ENCODE results near the gene SKIC2. TPM values are rescaled to one million over a fixed set of nuclear protein-coding genes. Genes with fewer than 3 reads are reported as not detected.
"Not testable (repeated sequence)": the region's sequence is repeated elsewhere in the genome, so short reads cannot be mapped to it uniquely, and the experiment has no call there.

Gene SKIC2
- total and polyA plus RNA-seq, 4 donors, result 26.7 to 188 (median 72.0) TPM

DNA sequence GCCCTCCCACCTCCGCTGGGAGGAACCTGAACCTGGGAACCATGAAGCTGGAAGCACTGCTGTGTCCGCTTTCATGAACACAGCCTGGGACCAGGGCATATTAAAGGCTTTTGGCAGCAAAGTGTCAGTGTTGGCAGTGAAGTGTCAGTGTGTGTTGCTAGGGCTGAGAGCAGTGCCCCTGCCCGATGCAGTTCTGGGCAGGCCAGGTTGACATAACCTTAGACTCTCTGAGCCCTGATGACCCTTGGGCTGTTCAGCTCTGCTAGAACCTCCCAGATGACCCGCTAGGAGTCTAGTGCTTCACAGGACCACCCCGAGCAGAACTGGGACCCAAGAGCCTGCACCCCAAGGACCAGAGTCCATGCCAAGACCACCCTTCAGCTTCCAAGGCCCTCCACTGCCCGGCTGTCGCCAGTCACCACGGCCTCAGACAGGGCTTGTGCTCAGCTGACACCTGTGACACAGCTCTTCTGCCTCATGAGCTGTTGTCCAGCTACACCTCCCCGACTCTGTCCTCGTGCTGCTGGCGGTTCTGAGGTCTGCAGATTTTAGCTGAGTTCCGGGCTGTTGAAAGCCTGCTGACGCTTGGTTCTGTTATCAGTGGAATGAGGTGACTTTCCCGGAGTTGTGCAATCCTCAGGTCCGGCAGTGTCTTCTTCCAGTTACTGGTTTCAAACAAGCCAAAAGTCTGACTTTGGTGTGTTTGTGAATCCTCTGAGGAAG, 43.7 kb downstream of the SKIC2 start:
- H3K27me3 ChIP-seq (ENCODE audit: control insufficient read depth in 1 of 2, insufficient read depth in 2 of 2, low read length in 1 of 2); H3K9me3 ChIP-seq (ENCODE audit: control insufficient read depth, low read length); H3K36me3 ChIP-seq (ENCODE audit: control insufficient read depth in 1 of 2, insufficient read depth in 2 of 2, low read length in 1 of 2); intact Hi-C loops (cut with DNase I); H3K4me3 ChIP-seq (ENCODE audit: low read length in 2 of 2); H3K4me1 ChIP-seq (ENCODE audit: control insufficient read depth in 1 of 2, insufficient read depth in 2 of 2, low read length in 2 of 2); DNase-seq; H3K27ac ChIP-seq (ENCODE audit: low read depth in 1 of 2, low read length in 2 of 2): not testable (repeated sequence)
- peak; percentile 9 for ATAC-seq (ENCODE audit: low FRiP score)
- WGBS, 2 donors, result no CpG with 5 or more reads among the region's 15 CpGs

GRCh38 chr6:32003301-32003700, 44.3 kb downstream of the SKIC2 start:
- H3K27me3 ChIP-seq (ENCODE audit: control insufficient read depth in 1 of 2, insufficient read depth in 2 of 2, low read length in 1 of 2); H3K4me1 ChIP-seq (ENCODE audit: control insufficient read depth in 1 of 2, insufficient read depth in 2 of 2, low read length in 2 of 2); DNase-seq; intact Hi-C loops (cut with DNase I); H3K9me3 ChIP-seq (ENCODE audit: control insufficient read depth, low read length); H3K4me3 ChIP-seq (ENCODE audit: low read length in 2 of 2); H3K27ac ChIP-seq (ENCODE audit: low read depth in 1 of 2, low read length in 2 of 2); H3K36me3 ChIP-seq (ENCODE audit: control insufficient read depth in 1 of 2, insufficient read depth in 2 of 2, low read length in 1 of 2); ATAC-seq (ENCODE audit: low FRiP score): not testable (repeated sequence)
- no CpG with 5 or more reads among the region's 7 CpGs for WGBS, 2 donors

DNA sequence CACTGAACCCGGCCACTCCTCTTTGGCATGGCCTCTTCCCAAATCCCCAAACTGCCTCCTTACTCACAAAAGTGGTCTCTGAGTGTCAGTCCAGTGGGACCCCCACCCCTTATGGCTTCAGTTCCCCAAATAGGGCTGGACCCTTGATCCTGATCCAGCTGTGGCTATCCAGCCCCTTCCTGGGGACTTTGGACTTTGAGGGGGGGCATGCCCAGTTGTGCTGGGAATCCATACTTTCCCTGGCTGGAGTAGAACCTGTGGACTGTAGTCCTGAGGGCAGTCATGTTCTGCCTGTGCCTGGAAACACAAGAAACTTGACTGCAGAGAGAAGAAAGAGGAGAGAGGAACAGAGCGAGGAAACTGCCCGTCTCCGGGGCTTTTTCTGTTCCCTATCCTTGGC, 45.4 kb downstream of the SKIC2 start:
- 78 to 92% methylated on average over 3 to 4 of the region's 4 CpGs for WGBS, 2 donors
- ATAC-seq (ENCODE audit: low FRiP score); DNase-seq; H3K9me3 ChIP-seq (ENCODE audit: control insufficient read depth, low read length); H3K36me3 ChIP-seq (ENCODE audit: control insufficient read depth in 1 of 2, insufficient read depth in 2 of 2, low read length in 1 of 2); H3K4me3 ChIP-seq (ENCODE audit: low read length in 2 of 2); H3K4me1 ChIP-seq (ENCODE audit: control insufficient read depth in 1 of 2, insufficient read depth in 2 of 2, low read length in 2 of 2); intact Hi-C loops (cut with DNase I); H3K27me3 ChIP-seq (ENCODE audit: control insufficient read depth in 1 of 2, insufficient read depth in 2 of 2, low read length in 1 of 2); H3K27ac ChIP-seq (ENCODE audit: low read depth in 1 of 2, low read length in 2 of 2): not testable (repeated sequence)

- H3K27me3 ChIP-seq (ENCODE audit: control insufficient read depth in 1 of 2, insufficient read depth in 2 of 2, low read length in 1 of 2); ATAC-seq (ENCODE audit: low FRiP score); H3K4me3 ChIP-seq (ENCODE audit: low read length in 2 of 2); H3K36me3 ChIP-seq (ENCODE audit: control insufficient read depth in 1 of 2, insufficient read depth in 2 of 2, low read length in 1 of 2); intact Hi-C loops (cut with DNase I); H3K9me3 ChIP-seq (ENCODE audit: control insufficient read depth, low read length); H3K4me1 ChIP-seq (ENCODE audit: control insufficient read depth in 1 of 2, insufficient read depth in 2 of 2, low read length in 2 of 2); H3K27ac ChIP-seq (ENCODE audit: low read depth in 1 of 2, low read length in 2 of 2): not testable (repeated sequence)
- WGBS, 2 donors, result 73 to 76% methylated on average over 9 of the region's 13 CpGs
- peak in 1 of 2 donors; percentile 18 for DNase-seq
Measured at GRCh38 chr6:32004864-32005537, 46.0 kb downstream of the SKIC2 start.

GRCh38 chr6:32005538-32005880, 46.5 kb downstream of the SKIC2 start:
- 62 to 78% methylated on average over 6 to 9 of the region's 9 CpGs for WGBS, 2 donors
- ATAC-seq (ENCODE audit: low FRiP score); H3K27me3 ChIP-seq (ENCODE audit: control insufficient read depth in 1 of 2, insufficient read depth in 2 of 2, low read length in 1 of 2); intact Hi-C loops (cut with DNase I); H3K4me3 ChIP-seq (ENCODE audit: low read length in 2 of 2); H3K27ac ChIP-seq (ENCODE audit: low read depth in 1 of 2, low read length in 2 of 2); H3K9me3 ChIP-seq (ENCODE audit: control insufficient read depth, low read length); H3K4me1 ChIP-seq (ENCODE audit: control insufficient read depth in 1 of 2, insufficient read depth in 2 of 2, low read length in 2 of 2); H3K36me3 ChIP-seq (ENCODE audit: control insufficient read depth in 1 of 2, insufficient read depth in 2 of 2, low read length in 1 of 2): not testable (repeated sequence)
- DNase-seq, result peak; percentile 37 to 49

DNA sequence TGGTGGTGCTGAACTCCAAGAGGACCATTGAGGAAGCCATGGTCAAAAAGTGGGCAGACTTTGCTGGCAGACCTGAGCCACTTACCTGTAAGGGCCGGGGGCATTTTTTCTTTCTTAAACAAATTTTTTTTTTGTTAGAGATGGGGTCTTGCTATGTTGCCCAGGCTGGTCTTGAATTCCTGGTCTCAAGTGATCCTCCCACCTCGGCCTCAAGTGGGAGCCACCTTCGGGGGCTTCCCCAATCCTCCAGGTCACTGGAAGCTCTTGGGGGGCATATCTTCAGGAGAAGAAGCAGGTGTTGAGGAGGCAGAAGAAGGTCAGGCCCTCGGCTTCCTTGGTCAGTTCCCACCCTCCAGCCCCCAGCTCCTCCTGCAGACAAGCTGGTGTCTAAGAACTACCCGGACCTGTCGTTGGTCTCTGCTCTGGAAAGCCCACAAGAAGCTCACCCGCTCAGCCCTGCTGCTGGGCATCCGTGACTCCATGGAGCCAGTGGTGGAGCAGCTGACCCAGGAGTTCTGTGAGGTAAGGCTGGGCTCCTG, 47.1 kb downstream of the SKIC2 start:
- H3K36me3 ChIP-seq (ENCODE audit: control insufficient read depth in 1 of 2, insufficient read depth in 2 of 2, low read length in 1 of 2); H3K4me3 ChIP-seq (ENCODE audit: low read length in 2 of 2); intact Hi-C loops (cut with DNase I); H3K27ac ChIP-seq (ENCODE audit: low read depth in 1 of 2, low read length in 2 of 2); H3K9me3 ChIP-seq (ENCODE audit: control insufficient read depth, low read length); H3K27me3 ChIP-seq (ENCODE audit: control insufficient read depth in 1 of 2, insufficient read depth in 2 of 2, low read length in 1 of 2); ATAC-seq (ENCODE audit: low FRiP score); H3K4me1 ChIP-seq (ENCODE audit: control insufficient read depth in 1 of 2, insufficient read depth in 2 of 2, low read length in 2 of 2): not testable (repeated sequence)
- peak; percentile 22 to 55 for DNase-seq
- 67 to 68% methylated on average over 8 of the region's 8 CpGs for WGBS, 2 donors

DNA sequence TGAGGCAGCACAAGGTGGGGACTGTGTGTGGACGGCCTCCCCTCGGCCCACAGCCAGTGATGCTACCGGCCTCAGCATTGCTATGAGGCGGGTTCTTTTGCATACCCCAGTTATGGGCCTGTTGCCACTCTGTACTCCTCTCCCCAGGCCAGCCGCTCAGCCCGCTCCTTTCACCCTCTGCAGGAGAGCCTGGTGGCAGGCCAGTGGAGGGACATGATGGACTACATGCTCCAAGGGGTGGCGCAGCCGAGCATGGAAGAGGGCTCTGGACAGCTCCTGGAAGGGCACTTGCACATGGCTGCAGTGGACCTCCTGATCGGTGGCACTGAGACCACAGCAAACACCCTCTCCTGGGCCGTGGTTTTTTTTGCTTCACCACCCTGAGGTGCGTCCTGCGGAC, 48.1 kb downstream of the SKIC2 start:
- peak; percentile 26 to 50 for DNase-seq
- intact Hi-C loops (cut with DNase I); H3K27me3 ChIP-seq (ENCODE audit: control insufficient read depth in 1 of 2, insufficient read depth in 2 of 2, low read length in 1 of 2); H3K9me3 ChIP-seq (ENCODE audit: control insufficient read depth, low read length); H3K27ac ChIP-seq (ENCODE audit: low read depth in 1 of 2, low read length in 2 of 2); H3K4me1 ChIP-seq (ENCODE audit: control insufficient read depth in 1 of 2, insufficient read depth in 2 of 2, low read length in 2 of 2); H3K4me3 ChIP-seq (ENCODE audit: low read length in 2 of 2); H3K36me3 ChIP-seq (ENCODE audit: control insufficient read depth in 1 of 2, insufficient read depth in 2 of 2, low read length in 1 of 2); ATAC-seq (ENCODE audit: low FRiP score): not testable (repeated sequence)
- WGBS, 2 donors, result 65 to 77% methylated on average over 12 of the region's 12 CpGs

DNA sequence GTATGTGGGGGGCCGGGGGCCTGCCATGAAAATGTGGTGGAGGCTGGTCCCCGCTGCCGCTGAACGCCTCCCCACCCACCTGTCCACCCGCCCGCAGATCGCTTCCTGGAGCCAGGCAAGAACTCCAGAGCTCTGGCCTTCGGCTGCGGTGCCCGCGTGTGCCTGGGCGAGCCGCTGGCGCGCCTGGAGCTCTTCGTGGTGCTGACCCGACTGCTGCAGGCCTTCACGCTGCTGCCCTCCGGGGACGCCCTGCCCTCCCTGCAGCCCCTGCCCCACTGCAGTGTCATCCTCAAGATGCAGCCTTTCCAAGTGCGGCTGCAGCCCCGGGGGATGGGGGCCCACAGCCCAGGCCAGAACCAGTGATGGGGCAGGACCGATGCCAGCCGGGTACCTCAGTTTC, 49.1 kb downstream of the SKIC2 start:
- H3K9me3 ChIP-seq (ENCODE audit: control insufficient read depth, low read length); H3K36me3 ChIP-seq (ENCODE audit: control insufficient read depth in 1 of 2, insufficient read depth in 2 of 2, low read length in 1 of 2); H3K4me1 ChIP-seq (ENCODE audit: control insufficient read depth in 1 of 2, insufficient read depth in 2 of 2, low read length in 2 of 2); DNase-seq; ATAC-seq (ENCODE audit: low FRiP score); intact Hi-C loops (cut with DNase I); H3K27me3 ChIP-seq (ENCODE audit: control insufficient read depth in 1 of 2, insufficient read depth in 2 of 2, low read length in 1 of 2); H3K4me3 ChIP-seq (ENCODE audit: low read length in 2 of 2); H3K27ac ChIP-seq (ENCODE audit: low read depth in 1 of 2, low read length in 2 of 2): not testable (repeated sequence)
- no CpG with 5 or more reads among the region's 24 CpGs for WGBS, 2 donors

GRCh38 chr6:32008616-32009015, 49.6 kb downstream of the SKIC2 start:
- H3K4me3 ChIP-seq (ENCODE audit: low read length in 2 of 2); H3K27ac ChIP-seq (ENCODE audit: low read depth in 1 of 2, low read length in 2 of 2); H3K9me3 ChIP-seq (ENCODE audit: control insufficient read depth, low read length); H3K27me3 ChIP-seq (ENCODE audit: control insufficient read depth in 1 of 2, insufficient read depth in 2 of 2, low read length in 1 of 2); H3K4me1 ChIP-seq (ENCODE audit: control insufficient read depth in 1 of 2, insufficient read depth in 2 of 2, low read length in 2 of 2); intact Hi-C loops (cut with DNase I); ATAC-seq (ENCODE audit: low FRiP score); H3K36me3 ChIP-seq (ENCODE audit: control insufficient read depth in 1 of 2, insufficient read depth in 2 of 2, low read length in 1 of 2): not testable (repeated sequence)
- DNase-seq, result peak; percentile 29 to 40
- 25 to 54% methylated on average over 5 to 7 of the region's 12 CpGs for WGBS, 2 donors
